Erythroblast (primary cell): ENCODE results near the gene TFDP2.

Experiments
- GATA1 ChIP-seq: IDR thresholded peaks from 2 replicates; pipeline ENCODE4 v1.6.1; 2011; ENCODE audit warnings: low read depth, mild to moderate bottlenecking, control low read depth, low read length, moderate library complexity
- POLR2A ChIP-seq: IDR thresholded peaks from 2 replicates; pipeline ENCODE4 v1.6.1; 2011; ENCODE audit warnings: mild to moderate bottlenecking, low read length

- TF ChIP-seq POLR2A (no peak), GATA1 (no peak)
Measured at GRCh38 chr3:142051351-142051750, 98.0 kb downstream of the TFDP2 start.
